GM18867 (cell line): ENCODE data around the gene TMEM266.

Experiments
- ATAC-seq: cut with Tn5 transposase; IDR thresholded peaks from one replicate; pipeline ENCODE4 v1.9.1; 2021; ENCODE audit warnings: mild to moderate bottlenecking, moderate library complexity; ENCODE audit not compliant: unreplicated experiment

TMEM266 gene

DNA sequence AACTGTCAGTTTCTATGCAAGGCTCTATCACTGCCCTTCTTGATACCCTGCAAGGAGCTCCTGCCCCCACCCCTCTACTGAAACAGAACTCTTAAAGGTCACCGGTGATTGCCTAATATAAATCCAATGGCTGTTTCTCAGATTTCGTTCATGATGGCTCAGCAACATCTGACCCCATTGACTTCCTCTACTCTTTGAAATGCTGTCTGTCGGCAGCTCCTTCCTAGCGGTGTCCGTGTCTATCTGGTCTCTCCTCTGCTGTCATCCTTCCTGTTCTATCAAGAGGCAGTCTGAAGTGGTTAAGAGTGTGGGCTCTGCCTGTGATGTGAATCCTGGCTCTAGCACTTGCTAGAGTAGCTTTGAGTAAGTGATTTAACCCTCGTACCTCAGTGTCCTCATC lies 5.5 kb downstream of the TMEM266 start:
- ATAC-seq: no peak

DNA sequence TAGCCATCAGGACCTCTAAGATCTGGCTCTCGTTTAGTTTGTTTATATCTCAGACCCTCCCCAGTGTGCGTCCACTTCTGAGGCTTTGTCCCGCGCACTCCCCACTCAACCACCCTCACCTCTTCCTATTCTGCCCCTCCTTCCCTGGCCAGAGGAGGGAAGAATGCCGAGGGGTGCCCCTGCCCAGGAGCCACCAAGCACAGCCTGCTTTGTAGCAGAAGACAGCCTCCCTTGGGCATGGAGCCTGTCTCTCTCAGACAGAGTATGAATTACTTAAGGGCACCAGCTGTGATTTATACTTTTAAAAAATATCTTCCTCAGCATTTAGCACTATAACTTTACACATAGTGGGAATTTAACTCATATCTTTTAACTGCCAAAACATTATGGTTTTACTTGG lies 6.0 kb downstream of the TMEM266 start:
- no peak for ATAC-seq

DNA sequence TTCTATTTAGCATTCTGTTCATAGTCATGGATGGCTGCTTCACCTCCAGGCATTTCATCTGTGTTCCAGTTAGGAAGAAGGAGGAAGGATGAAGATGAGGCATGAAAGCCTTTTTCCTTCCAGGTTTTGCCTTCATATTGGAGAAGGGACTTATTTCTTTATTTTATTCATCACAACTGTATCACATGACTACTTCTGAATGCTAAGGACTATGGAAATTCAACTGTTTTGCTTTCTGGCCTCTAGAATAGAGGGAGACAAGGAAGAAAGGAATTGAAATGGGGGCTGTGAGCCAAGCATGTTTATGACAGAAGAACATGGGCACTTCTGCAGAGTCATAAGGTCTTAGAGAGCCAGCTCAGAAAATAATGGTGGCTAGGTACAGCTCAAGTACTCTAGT lies 10.4 kb downstream of the TMEM266 start:
- ATAC-seq: no peak

DNA sequence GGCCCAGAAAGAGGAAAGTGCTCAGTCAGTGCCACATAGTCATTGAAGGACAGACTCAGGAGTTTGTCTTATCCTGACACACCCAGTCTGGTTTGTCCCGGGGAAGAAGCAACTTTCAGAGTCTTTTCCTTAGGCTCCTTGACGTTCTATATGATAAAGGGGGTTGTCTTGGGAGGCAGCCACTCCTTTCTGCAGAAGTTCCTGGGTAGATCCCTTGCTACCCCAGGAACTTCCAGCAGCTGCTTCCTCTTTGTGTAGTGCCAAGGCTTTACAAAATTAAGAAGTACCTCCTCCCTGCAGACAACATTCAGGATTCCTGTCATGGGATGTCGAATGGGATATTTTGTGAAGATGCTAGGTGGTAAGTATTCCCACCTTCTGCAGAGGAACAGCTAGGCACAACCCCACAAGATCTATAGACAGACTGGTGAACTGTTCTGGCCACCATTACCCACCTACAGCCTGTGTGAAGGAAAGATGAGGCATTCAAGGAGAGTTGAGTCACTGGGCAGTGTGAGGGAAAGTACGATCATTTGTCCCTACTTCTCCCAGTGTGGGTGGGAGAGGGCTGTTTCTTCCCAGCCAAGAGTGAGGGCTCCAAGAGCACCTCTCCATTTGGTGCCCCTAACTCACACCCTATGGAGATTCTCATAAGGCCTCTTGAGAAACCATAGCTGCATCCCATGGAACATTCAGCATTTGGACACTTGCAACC lies 11.3 kb downstream of the TMEM266 start:
- no peak for ATAC-seq

DNA sequence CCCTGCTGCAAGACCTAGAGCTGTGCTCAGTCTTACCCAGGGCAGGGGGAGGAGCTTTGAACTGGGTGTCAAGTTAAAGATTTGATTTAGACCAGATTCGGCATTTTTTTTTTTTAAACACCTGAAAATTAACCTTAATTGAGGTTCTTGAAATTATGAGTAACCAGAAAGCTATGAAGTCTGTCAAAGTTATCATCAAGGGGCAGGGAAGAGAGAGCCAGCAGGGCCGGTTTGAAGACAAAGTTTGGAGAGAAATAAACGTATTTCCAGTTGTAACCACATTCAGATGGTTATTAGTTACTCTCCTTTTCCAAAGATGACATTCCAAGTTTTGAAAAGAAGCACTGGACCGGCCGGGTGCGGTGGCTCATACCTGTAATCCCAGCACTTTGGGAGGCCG lies 12.0 kb downstream of the TMEM266 start:
- ATAC-seq: no peak

DNA sequence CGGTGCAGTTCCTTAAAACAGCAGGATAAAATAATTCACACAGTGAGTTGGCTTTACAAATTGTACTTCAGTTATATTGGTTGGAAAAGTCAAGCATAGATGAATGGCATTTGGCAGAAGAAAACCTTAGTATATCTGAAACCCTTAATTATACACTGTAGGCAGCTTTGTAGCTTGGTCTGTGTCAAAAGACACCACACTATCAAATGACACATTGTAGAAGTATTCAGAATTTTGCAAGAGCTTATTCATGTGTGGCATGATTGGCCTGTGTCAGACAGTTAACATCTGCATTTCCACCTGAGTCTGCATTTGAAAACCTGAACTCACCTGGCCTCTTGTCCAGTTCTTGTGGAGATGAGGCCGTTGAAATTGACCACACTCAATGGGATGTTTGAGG lies 13.8 kb downstream of the TMEM266 start:
- ATAC-seq: no peak

DNA sequence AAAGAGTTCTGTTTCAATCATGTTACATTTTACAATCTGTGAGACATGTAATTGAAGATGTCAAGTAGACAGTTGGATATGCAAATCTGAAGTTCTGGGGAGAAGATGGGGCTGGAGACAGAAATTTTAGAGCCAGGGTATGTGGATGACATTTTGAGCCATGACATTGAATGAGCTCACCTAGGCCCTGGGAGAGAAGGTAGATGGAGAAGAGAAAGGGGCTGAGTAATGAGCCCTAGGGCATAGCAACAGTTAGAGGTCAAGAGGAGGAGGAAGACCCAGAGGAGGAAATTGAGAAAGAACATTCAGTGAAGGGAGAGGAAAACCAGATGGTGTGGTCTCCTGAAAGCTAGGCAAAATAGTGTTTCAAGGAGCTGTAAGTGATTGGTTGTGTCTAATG lies 15.3 kb downstream of the TMEM266 start:
- ATAC-seq: no peak

DNA sequence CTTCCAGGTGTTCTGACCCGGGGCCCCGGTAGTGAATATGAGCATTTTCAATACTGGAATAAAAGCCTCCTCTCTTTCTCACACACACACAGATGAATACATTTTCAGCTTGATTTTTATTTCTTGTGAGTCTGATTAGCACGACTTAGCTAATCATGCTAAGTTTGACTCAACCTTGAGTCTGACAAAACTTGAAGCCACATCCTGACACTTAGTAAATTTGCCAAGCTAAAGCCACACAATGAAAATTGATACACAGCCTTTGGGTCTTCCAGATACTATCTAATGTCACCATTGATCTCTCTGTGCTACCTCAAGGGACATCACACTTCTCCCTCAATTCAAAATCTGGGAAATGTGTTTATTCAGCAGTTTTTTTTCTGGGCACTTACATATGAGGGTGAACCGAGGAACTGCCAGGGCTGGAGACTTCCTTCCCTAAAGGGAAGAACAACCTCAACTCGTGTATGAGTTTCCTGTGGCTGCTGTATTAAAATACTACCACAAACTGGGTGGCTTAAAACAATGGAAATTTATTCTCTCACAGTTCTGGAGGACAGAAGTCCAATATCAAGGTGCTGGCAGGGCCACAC lies 18.6 kb downstream of the TMEM266 start:
- ATAC-seq: no peak

DNA sequence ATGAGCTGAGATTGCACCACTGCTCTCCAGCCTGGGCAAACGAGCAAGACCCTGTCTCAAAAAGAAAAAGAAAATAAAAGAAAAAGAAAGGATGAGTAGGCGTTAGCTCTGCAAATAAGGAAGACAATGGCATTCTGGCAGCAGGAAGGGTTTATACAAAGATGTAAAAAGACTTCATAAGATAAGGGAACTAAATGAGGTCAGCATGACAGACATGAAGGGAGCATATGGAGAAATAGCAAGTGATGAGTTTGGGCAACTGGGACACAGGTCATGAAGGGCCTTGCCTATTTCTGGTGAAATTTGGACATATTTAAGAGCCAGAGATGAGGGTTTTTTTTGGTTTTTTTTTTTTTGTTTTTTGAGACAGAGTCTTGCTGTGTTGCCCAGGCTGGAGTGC lies 24.5 kb downstream of the TMEM266 start:
- no peak for ATAC-seq

DNA sequence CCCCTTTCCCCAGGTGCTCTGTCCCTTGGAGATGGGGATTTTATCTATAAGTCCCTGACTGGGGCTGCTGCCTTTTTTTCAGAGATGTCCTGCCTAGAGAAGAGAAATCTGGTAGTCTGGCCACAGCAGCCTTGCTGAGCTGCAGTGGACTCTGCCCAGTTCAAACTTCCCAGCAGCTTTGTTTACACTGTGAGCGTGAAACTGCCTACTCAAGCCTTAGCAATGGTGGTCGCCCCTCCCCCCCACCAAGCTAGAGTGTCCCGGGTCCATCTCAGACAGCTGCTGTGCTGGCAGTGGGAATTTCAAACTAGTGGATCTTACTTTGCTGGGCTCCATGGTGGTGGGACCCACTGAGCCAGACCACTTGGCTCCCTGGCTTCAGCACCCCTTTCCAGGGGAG lies 38.9 kb downstream of the TMEM266 start:
- no peak for ATAC-seq

DNA sequence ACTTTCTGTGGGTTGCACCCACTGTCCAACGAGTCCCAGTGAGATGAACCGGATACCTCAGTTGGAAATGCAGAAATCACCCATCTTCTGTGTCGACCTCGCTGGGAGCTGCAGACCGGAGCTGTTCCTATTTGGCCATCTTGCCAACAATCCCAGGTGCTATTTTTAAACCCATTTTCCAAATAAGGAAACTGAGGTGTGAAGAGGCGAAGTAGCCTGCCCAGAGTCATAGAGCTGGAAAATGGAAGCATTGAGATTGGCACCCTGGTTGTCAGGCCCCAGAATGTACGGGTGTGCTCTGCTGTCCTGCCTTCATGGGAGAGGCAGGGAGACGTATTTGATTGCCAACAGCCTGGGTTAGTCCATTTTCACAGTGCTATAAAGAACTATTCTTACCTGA lies 39.6 kb downstream of the TMEM266 start:
- no peak for ATAC-seq

DNA sequence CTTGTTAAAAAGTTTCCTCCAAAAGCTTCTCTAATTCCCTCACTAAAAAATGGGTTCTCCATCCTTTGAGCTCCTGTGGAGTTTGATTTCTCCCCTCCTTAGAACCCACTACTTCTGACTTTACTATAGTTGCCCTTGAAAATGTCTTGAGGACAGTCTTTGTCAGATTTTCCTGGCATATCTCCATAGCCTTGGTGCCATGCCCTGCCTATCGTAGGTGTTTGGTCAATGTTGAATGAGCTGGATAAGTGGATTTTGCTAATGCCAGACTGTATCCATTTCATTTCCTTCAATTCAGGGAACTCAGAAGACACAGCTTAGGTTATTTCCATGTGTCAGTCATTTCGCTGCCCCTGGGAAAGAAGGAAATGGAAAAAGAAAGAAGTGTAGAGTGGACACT lies 40.6 kb downstream of the TMEM266 start:
- no peak for ATAC-seq

DNA sequence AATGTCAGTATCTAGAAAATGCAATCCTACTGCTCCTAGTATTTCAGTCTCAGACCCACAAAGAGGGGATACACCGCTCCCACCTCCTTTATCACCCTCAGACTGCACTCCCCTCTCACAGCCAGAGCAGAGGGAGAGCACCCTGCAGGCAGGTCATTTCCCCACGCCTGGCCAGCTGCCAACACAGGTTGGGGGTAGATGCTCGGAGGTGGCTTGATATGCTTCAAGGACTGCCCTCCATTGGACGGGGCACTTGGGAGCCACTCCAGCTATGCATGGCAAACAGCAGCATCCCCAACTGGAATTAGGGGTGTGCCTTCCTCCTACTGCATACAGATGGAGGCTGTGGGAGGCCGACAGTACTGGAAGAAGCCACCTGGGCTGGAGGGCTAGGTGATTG lies 41.9 kb downstream of the TMEM266 start:
- no peak for ATAC-seq

DNA sequence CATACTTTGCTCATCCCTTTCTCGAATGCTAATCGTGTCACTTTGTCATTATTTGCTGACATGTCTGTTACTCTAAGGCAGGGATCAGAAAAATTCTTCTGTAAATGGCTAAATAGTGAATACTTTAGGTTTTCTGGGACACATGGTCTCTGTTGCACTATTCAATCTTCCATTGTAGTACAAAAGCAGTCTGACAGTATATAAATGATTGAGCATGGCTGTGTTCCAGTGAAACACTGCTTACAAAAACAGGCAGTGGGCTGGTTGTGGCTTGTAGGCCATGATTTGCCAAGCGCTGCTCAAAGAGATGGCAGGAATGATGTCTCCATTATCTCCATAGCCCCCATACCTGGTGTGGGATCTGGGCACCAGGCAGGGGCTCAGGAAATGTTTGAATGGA lies 45.6 kb downstream of the TMEM266 start:
- ATAC-seq: no peak

DNA sequence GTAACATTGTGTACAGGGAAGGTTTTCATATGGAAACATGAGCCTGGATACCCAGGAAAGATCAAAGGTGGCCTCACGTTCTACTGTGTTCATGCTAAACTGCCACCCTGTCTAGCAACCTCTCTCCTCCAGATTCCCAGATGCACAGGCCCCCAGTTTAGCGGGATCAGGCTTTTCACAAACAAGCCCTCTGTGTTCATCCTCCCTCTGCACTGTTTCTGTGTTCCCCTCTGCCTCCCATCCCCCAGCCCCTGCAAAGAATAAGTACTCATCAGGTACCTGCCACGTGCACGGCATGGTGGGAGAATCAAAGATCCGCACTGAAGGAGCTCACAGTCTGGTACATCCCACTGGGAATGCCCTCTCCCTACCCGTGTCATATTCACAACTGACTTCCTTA lies 46.1 kb downstream of the TMEM266 start:
- ATAC-seq: no peak

DNA sequence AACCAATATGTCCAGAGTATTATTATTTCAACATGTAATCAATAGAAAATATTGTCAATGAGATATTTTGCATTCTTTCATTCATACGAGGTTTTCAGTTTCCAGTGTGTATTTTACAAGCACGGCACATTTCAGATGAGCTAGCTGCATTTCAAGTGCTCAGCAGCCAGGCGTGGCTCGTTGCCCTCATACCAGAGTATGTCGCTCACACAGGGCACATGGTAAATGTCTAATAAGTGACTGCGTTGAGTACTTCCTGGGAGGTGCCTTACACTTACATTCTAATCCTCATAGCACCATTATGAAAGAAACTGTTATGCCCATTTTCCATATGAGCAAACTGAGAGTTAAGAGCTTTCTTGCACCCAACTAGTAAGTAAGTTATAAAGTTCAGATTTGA lies 47.4 kb downstream of the TMEM266 start:
- no peak for ATAC-seq

DNA sequence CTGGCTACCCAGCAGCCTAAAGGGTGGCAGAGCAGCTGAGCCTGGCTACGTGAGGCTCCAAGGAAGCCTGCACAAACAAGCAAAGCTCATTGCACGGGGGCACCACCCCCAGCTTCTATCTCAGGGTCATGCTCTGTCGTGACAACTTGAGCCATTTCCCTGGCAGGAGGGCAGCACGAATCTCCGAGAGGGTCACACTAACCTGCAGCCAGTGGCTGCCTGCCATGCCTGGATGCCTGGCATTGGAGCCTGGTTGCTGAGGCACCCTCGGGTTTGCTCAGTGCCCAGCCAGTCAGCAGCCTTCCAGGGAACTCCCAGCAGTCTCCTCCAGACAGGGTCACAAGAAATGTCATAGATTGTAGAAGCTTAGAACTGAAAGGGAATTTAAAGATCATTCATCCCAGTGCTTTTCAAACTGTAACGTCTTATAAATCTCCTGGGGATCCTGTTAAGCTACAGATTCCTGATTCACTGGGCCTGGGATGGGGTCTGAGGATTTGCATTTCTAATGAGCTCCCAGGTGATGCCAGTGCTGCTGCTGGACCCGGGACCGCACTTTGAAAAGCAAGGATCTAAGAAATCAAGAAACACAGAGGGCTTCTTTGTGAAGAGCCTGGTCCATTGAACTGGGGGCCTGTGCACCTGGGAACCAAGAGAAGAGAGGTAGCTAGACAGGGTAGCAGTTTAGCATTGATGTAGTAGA lies 48.4 kb downstream of the TMEM266 start:
- no peak for ATAC-seq

DNA sequence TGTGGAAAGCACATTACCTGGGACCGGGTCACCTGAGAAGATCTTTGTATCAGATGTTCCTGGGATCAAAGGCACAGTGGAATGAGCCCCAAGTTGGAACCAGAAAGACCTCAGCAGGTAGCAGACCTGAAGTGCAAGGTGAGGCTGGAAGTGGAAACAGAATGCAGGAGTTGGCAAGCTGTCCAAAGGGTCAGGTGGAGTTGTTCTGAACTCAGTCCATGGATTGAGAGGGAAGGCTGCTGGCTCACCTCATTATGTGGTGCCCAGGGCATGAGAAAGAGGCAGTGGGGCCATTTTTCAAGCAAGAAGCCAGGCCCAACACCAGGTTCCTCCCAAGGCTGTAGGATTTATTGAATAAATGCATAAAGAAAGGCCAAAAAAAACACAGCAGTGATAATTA lies 49.3 kb downstream of the TMEM266 start:
- ATAC-seq: no peak

DNA sequence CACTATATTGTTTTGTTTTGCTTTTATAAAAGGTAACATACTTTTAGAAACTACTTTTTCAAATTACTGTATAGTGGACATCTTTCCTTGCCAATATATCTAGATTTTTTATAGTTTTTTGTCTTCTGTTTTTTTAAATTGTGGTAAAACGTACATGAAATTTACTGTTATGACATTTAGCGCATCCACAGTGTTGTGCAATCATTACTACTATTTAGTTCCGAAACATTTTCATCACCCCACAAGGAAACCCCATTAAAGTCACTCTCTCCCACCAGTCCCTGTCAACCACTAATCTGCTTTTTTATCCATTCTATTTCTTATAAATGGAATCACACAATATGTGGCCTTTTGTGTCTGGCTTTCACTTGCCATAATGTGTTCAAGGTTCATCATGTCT lies 54.8 kb downstream of the TMEM266 start:
- no peak for ATAC-seq

DNA sequence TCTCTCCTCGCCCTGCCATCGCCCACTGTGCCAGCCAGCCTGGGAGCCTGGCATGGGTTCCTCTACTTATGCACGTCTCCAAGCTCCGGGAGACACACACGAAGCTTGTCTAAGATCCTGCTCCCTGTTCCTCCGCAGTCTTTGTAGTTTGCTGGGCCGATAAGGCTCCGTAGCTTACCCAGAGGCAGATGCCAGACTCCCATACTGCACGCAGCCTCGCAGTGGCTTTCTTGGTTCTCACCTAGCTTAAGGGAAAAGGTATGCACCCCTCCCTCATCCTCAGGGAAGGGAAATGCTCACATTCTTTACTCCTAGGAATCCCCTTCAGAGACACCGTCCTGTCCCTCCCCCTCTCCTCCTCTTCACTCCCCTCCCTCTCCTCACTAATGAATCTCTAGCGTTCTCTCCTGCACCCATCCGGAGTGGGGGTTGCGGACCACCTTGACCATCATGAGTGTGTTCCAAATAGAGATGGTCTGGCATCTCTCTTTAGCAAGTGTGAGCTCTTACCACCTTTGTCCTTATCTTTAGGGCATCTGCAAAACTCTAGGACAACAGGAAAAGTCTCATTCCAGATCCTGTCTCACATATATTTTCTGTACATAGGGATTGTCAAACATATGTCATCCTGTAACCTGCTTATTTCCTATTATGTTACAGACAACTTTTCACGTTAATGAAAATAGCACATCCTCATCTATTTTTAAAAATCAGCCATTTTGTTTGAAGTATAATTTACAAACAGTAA lies 56.5 kb downstream of the TMEM266 start:
- no peak for ATAC-seq

DNA sequence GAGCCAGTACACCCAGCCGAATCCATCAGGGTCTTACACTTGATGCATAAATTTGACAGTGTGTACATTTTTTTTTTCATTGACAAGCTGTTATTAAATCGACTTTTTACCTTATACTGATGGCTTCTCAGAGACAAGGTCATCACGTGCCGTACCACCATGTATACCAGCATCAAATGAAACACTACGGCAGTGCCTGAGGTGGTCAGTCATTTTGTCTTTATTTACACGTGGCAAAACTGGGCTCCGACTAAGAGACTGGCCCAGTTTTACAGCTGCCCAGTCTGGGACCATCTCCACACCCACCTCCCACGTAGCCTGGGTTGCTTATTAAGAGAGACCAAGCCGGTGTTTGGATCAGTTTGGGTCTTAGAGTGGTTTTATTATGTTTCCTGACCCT lies 57.4 kb downstream of the TMEM266 start:
- no peak for ATAC-seq

DNA sequence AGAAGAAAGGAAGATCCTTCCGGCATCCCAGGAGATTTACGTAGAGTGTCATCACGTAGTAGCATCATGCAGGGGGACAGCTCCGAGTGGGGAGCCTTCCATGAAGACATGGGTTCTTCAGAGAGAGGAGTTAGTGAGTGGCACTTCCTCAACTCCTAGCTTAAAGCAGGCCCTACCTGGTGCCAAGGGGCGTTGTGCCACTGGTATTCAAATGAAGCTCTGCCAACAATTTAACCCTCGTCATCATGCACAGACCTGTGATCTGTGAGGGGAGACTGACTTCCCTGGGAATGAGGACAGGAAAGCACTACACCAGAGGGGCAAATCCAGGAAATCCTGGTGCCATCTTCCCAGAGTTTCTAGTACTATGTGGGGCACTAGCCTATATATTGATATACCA lies 59.0 kb downstream of the TMEM266 start:
- ATAC-seq: no peak
